NCI-H2227 (cell line): ENCODE measurements around the gene FGFBP2.

Source experiments
- DNase-seq: peaks from one replicate; lab custom pipeline; 2025; ENCODE audit not compliant: unreplicated experiment; lab: John Stamatoyannopoulos, UW

Gene FGFBP2

DNA sequence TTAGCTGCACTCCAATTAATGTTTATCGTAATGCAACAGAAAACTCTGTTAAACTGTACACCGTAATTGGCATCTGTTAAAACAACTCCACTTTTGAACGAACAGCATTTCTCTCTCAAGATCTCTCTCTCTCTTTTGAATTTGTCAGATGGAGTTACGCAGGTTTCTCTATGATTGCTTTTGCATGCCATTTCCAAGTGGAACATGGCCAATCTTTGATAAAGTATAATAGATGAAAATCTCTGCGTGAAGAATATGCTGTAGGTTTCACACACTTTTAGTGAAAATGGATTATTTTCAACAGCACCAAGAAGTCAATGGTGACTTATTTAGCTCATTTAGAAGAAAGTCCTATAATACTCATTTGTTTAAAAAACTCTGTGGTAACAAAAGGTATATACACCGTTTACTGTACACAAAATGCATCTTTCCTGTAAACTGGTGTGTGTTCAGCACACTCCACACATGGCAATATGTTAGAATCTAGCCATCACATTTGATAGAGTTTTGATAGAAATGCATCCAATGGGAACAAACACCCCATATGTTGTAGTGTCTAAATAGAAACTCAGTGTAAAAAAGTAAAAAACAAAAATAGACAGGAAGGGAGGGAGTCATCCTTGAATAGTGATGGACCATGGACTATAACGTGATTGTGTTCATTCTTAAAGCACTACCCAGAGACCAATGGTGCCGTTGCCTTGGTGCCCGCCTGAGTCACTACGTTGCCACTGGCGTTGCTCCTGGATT, 5.8 kb upstream of the FGFBP2 start:
- no peak for DNase-seq

DNA sequence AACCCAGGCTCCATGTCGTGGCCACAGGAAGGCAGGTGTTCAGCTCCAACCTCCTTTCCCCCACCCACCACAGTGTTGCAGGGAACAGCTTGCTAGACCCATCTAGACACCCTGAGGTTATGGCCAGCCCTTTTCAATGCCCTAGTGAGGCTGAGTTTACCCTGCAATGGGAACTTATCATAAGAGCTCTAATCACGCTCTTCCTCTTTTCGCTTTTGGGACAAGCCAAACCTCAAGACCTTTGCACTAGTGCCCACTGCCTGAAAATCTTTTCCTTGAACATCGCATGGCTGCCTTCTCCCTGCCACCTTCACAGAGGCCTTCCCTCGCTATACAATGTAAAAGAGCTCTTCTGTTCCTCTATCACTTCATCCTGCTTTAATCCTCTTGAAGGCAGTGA, 2.4 kb upstream of the FGFBP2 start:
- no peak for DNase-seq

DNA sequence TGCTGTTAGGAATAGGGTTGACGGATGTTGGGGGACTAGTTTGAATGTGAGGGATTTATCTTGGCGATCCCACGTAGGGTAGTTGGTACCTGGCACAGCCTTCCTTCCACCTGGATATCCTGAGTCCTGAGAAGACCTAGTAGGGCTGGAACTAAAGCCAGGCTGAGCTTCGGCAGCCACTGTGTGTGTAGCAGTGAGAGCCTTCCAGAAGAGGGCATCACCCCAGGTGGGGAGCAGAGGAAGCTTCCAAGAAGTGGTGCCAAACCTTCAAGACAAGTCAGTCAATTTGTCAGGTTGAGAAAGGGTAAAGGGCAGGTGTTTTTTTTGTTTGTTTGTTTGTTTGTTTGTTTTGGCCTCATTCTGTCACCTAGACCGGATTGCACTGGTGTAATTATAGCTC, 1.2 kb upstream of the FGFBP2 start:
- no peak for DNase-seq

DNA sequence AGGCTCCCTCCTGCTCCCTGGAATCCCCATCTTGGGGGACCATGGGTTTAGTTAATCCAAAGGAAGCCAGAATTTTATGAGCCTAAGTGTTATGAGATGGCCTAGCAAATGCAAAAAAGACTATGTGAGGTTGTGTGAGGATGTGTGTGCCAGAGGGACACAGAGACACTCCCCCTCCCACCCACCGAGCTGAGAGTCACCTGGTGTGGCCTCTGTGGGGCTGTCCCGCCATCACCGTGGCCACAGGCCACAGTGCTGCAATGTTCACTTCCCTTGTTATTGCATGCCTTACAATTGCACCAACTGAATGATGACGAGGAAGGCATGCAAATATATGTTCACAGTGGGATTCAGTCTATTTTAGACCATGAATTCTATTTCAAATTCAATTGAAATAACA, 601 bp upstream of the FGFBP2 start:
- no peak for DNase-seq

DNA sequence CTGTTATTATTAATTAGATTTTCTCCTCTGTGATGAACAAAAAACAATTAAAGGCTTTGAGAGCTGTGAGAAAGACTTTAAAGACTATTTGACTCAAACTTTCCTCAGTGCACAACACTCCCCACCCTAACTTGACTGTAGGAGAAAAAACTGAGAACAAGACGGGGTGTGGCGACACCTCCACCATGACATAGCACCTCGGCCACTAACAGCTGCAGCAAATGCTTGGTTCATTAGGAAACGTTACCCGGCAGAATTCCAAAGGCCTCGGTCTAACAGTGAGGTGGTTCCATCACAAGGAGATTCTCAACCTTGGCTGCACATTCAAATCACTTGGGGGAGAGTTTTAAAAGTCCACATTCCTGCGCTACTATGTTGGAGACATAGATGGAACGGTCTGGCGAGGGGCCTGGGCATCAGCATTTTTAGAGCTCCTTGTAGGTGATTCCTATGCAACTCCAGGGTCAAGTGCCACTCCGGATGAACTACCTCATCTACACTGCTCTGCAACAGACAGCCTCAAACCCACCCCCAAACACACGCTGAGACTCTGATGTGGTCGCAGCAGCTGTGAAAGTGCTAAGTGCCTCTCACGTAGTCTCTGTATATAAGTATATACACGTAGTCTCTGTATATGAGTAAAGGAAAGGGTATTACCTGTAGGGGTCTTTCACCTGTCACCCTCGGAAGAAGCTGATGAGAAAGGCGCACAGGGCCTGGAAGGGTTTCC, 1.0 kb downstream of the FGFBP2 start:
- DNase-seq = no peak

DNA sequence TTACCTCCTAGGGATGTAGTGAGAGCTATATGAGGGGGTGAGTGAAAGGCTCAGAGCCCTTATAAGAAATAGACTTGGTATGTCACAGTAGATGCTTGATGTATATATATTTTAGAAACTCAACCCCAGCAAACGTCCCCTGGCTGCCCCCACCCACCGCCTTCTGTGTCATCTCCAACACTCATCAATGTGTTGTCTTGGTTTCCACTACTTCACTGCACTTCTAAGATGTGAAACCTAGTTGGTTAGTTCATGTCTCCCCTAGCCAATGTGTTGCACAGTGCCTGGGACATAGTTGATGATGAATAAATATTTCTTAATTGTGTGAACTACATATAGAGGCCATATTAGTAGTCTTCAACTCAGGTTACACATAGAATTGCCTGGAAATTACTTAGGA, 4.4 kb downstream of the FGFBP2 start:
- no peak for DNase-seq

DNA sequence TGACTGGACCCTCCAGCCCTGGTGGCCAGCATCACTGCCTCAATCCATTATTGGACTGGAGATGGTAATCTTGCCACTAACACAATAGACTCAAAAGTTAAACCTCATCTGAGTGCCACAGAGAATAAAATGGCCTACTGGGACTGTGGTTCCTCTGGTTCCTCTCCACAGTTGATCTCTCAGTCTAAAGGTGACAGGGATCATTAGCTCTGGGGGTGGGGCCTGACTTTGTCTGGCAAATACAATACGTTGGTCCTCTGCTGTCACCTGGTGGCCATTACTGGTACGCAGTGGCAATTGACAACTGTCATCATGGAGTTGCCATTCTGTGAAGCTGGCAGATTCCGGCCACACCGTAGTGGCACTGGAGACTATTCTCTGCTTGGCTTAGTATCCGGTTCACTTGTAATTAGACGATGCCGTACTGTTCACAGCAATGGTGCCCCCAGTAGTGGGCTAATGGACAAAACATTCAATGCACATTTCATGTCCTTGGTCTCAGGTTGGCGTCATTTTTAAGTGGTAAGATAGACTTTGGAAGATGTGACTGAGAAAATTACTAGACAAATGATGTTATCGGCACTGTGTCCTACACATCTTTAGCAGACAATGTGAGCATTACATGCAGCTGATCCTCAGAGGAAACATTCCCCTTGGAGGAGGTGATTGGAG, 6.7 kb downstream of the FGFBP2 start:
- peak; percentile 30 for DNase-seq

DNA sequence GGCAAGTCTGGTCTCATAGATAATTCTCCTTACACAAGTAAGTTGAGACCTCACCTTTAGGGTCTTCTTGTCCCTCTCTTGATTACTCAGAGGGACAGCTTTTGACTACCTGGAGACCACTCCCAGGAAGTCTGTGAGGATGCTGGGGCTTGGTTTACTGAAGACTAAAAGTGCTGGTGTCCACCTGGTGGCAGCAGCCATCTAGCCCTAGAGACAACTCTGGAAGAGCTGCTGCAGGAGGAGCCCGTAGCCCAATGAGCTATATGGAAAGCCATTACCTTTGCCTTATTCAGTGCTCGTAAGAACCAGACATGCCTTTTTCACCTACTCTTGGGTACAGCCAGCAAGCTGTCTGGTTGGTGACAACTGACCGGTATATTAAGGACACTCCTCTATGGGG, 7.3 kb downstream of the FGFBP2 start:
- no peak for DNase-seq

DNA sequence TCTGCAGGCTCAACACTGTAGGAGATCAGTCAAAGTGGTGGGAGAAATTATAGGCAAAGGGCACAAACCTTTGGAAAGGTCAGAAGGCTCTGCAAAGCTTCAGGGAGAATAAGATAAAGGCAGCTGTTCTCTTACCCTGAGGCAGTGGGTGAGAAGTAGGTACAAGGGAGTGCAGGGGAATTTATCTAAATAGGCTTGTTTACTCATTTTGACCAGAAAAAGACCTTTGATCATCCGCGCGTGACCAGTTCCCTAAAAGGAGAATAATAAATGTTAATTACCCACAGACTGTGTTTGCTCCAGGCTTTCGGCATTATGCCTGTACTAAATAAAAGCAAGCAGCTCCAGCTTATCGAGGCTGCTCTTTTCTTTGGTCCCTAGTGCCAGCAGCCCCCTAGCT, 9.3 kb downstream of the FGFBP2 start:
- no peak for DNase-seq

DNA sequence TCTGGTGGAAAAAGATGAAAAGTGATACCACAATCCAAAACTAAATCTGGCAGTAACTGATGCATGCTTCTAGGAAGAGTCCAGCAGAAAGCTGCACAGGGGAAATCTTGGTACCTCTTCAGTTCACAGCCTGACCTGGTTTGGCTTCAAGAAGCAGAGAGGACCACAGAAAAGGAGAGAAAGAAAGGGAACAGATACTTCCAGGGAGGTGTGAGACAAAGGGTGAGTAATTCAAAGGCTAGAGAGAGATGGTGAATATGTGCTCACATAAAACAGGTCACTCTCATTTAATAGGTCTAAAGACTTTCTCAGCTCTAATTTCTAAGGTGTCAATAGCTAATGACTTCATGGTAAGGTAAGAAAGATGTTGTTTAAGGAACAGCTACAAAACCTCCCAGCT, 11.2 kb downstream of the FGFBP2 start:
- DNase-seq = no peak

DNA sequence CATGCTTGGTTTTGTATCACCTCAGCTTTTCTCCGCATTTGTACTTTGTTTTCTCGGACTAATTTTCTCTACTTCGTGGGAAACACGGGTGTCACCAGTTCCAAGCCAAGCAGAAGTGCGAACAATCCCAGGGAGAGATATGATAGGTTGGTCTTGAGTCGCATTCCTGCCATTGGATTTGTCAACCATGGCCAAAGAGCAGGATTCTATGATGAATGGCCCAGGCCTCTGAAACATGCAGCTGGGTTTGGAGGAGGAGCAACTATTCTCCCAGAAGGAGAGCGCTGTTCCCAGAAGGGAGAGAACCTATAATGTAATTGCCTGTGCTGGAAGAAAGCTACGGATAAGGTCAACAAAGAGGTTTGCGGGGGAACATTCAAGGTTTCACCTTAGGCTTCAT, 14.1 kb downstream of the FGFBP2 start:
- no peak for DNase-seq

DNA sequence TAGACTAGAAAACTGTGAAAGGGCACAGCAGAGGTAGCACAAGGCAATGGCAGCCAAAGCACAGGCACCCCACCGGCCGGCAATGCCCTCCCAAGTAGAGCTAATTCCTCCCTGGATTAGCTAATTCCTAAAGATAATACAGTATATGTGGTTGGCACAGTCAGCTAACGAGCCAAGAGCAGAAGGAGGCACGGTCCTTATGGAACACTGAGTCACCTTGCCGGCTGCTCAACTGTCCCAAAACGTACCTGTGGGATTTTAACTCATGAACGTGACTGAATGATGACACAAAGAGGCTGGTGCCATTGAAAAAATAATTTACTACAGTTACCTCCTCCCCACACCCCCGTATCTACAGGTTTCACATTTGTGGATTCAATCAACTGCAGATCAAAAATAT, 15.3 kb downstream of the FGFBP2 start:
- DNase-seq = no peak

DNA sequence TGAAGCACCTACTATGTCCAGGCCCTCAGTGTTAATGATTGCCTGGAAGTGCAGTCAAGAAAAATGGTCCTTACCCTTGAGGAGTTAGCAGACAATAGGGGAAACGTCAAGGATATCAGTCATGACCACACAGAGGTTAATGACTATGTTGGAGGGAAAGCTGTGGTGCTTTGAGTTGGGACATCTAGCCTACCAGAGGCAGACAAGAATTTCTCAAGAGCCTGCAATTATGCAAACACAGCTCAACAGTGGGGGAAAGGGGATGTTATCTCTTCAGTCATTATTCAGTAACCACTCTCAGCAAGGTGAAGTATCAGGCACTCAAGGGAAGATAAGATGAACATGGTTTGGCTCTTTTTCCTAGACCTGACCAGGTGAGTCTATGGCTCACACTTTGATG, 17.5 kb downstream of the FGFBP2 start:
- no peak for DNase-seq

DNA sequence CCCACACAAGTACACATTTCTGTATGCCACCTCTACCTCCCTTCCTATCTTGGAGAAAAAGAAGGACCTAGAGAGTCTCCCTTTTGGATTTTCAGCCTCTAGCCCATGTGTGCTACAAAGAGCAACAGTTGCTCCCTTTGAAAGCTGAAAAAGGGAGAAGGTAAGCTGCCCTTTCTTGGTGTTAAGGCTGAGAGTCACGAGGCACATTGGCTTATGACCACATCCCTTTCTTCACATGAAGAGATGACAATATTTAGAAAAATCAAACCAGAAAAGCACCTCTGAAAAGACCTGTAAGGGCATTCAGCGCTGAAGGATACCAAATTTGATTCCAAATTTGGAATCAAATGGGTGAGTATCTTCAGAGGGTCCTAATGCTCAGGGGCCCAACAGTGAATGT, 18.1 kb downstream of the FGFBP2 start:
- DNase-seq = no peak

DNA sequence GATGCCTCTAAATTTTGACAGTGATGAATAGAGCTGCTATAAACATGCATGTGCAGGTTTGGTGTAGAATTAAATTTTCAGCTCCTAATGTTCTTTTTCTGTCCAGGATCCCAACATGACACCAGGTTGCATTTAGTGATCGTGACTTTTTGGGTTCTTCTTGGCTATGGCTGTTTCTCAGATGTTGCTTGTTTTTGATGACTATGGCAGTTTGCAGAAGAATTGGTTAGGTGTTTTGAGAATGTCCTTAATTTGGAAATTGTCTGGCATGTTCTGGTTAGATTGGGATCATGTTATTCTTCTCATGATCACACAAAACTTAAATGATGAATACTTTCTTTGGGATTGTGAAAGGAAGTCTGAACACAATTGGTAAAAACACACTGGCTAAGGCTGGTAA, 20.7 kb downstream of the FGFBP2 start:
- no peak for DNase-seq

DNA sequence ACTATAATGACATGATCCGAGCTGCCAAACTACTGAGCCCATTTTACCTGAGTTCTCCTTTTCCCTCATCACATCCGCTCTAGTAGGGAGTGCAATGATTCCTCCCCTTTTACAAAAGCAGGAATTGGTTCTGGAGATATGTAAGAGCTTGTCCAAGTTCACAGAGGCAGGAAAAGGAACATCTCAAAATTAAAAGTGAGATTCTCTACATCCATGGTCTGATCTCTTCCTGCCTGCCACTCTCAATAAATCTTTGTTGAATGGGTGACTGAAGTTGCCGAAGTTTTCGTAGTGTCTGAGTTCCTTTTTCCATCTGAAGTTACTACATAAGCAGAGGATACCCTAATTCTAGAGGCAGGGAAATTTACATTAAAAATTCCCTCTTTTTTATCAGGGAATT, 24.3 kb downstream of the FGFBP2 start, which contains the start of gene FGFBP1:
FGFBP1 (minus strand) TSS at position 101 of the 400 bp plus-strand sequence. CDS start 2,108 bp downstream, outside the sequence.
- no peak for DNase-seq

DNA sequence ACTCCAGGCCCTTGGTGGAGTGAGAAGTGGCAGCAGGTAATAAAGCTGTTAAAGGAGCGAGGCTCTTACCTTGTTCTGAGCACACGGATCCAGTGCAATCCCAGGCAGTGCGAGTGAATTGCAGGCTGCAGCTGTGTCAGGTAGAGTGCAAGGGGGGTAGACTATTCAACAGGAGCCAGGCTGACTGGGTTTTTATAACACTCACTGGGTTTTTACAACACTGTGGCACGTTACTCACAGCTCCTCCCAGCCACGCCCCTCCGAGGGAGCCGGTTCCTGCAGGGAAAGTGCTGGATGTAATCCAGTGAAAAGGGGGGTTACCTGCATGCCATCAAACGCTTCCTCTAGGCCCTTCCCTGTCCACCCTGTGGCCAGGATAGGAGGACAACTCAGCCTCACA, 24.8 kb downstream of the FGFBP2 start:
- no peak for DNase-seq

DNA sequence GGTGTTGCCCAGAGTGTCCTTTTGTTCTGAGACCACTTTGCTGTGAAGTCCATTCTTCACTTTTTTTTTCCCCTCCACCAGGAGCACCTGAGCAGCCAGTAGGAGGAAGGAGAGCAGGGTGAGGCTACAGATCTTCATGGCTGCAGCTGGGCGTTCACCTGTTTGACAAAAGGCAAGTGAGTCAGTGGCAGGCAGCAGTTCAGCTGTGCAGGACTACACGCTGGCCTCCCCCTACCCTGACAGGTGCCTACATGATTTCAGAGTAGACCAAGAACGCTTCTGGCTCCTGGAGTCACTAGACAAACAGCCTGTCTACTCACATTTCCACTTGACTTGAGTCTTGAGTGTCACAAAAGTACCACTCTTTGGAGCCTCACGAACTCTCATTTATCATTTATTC, 26.5 kb downstream of the FGFBP2 start:
- DNase-seq = no peak

DNA sequence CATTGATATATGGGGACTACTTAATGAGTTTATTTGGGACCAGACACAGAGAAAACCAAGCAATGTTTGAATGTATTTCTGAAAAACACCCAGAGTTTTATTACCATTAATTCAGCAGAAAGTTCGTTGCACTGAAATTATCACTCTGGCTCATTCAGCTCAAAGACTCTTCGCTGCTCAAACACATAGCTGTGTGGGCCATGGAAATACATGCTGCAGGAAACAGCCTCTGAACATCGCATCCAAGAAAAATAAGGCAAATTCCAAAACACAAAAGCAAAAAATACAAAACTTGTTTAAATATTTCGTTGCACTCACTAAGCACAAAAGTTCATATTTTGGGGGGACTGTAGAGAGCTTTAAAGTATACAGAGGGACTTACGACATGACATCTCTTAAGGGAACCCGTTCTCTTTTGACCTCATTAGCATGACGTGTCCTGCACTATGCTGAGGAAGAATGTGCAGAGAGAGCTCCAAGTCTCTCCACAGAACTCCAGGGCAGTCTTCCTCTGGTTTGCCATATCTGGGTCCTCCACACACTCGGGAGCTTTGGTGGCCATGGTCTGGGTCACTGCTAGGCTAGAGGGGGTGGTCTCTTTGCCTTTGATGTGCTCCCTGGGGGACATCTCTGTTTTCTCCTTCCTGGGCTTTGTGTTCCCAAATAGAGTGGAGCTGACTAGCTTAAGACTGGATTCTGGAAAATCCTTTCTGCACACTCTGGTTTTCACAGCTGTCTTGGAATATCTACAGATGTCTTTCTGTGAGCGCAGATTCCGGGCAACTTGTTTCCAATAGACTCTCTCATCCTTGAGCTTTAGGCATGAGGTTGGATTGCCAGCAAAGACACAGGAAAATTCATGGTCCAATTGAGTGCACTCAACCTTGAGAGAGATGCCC, 27.2 kb downstream of the FGFBP2 start:
- no peak for DNase-seq

DNA sequence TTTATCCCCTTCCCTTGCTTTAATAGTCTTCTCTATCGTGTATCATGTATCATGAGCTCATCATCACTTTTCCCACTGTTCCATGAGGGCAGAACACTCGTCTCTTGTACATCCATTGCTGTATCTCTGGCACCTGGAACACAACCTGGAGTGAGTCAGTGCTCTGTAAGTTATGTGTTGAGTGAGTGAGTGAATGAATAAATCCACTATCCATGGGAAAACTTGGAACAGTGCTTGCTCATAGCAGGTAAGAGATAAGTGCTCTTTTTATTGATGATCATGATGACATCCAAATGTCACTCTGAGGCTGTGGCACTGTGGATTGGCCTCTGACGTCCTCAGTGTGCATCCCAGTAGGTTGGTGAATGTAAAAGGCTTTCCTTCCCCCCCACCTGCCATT, 28.7 kb downstream of the FGFBP2 start:
- DNase-seq = no peak
